ENCODE data around the gene ICAM2. TPM values are rescaled to one million over a fixed set of nuclear protein-coding genes. Genes with fewer than 3 reads are reported as not detected.

The ICAM2 gene
- total RNA-seq, 1 experiment from 2014 or later: 2.0 TPM

- CTCF ChIA-PET: interaction anchor here (1.0 kb wide), 1 partner anchor 10 kb away, joined by 3 read pairs; no protein-coding TSS in a partner anchor
- no peaks in the 10 kb centered on the region for H3K27me3 ChIP-seq (replicated peaks; ENCODE audit: control insufficient read depth, insufficient read depth, low read length)
- H3K4me1 ChIP-seq: peaks cover 7% of the 10 kb centered on the region; the same call in 1 of the 2 replicates
- Mint-ChIP-seq H3K27me3 (ENCODE audit: insufficient read depth, unreplicated experiment) (no peaks in the 10 kb centered on the region), H3K4me1 (ENCODE audit: low read depth, unreplicated experiment) (no peaks in the 10 kb centered on the region), H3K9me3 (ENCODE audit: unreplicated experiment) (no peaks in the 10 kb centered on the region), H3K4me3 (ENCODE audit: unreplicated experiment) (no peak overlapping the region), H3K27ac (ENCODE audit: unreplicated experiment) (no peak overlapping the region), H3K36me3 (ENCODE audit: insufficient read depth, unreplicated experiment) (peaks cover 25% of the 10 kb centered on the region)
- DNase-seq: no peak
- H3K4me3 ChIP-seq (ENCODE audit: low read depth, low read length): no peak overlapping the region
- H3K36me3 ChIP-seq (ENCODE audit: control insufficient read depth, insufficient read depth, low read length): no peaks in the 10 kb centered on the region; the same call in 1 of the 2 replicates
- BruUV-seq (replicated peaks): no TSS peak
- intact Hi-C loops (cut with micrococcal nuclease; ENCODE audit: unreplicated experiment): no loop called here
- no peaks in the 10 kb centered on the region for H3K9me3 ChIP-seq
- TF ChIP-seq CTCF (IDR thresholded peaks at IDR 0.05; ENCODE audit: insufficient read depth in 1 of 2, low read depth in 1 of 2, low read length in 1 of 2, severe bottlenecking in 1 of 2, unreplicated experiment in 1 of 2): no peak
- POLR2A ChIA-PET: no interaction called here
Measured at GRCh38 chr17:64039106-64039400, 18.6 kb upstream of the ICAM2 start.

GRCh38 chr17:64038331-64039105 lies 18.1 kb upstream of the ICAM2 start:
- Histone ChIP-seq H3K4me1 (peaks cover 7% of the 10 kb centered on the region; the same call in 1 of the 2 replicates), H3K9me3 (no peaks in the 10 kb centered on the region), H3K36me3 (ENCODE audit: control insufficient read depth, insufficient read depth, low read length) (no peaks in the 10 kb centered on the region), H3K27me3 (replicated peaks; ENCODE audit: control insufficient read depth, insufficient read depth, low read length) (no peaks in the 10 kb centered on the region), H3K4me3 (ENCODE audit: low read depth, low read length) (no peak overlapping the region)
- no TSS peak for BruUV-seq (replicated peaks)
- no peaks in the 10 kb centered on the region for H3K9me3 Mint-ChIP-seq (ENCODE audit: unreplicated experiment)
- ChIA-PET POLR2A (no interaction called here), CTCF (interaction anchor here (1.0 kb wide), 1 partner anchor 10 kb away, joined by 3 read pairs; no protein-coding TSS in a partner anchor)
- peak overlapping the region; percentile 64 for H3K27ac Mint-ChIP-seq (ENCODE audit: unreplicated experiment)
- TF ChIP-seq CTCF (IDR thresholded peaks at IDR 0.05; ENCODE audit: insufficient read depth in 1 of 2, low read depth in 1 of 2, low read length in 1 of 2, severe bottlenecking in 1 of 2, unreplicated experiment in 1 of 2): no peak
- no peak overlapping the region for H3K4me3 Mint-ChIP-seq (ENCODE audit: unreplicated experiment)
- H3K27me3 Mint-ChIP-seq (ENCODE audit: insufficient read depth, unreplicated experiment): no peaks in the 10 kb centered on the region
- intact Hi-C loops (cut with micrococcal nuclease; ENCODE audit: unreplicated experiment): no loop called here
- H3K36me3 Mint-ChIP-seq (ENCODE audit: insufficient read depth, unreplicated experiment): peaks cover 19% of the 10 kb centered on the region
- DNase-seq: no peak
- no peaks in the 10 kb centered on the region for H3K4me1 Mint-ChIP-seq (ENCODE audit: low read depth, unreplicated experiment)

GRCh38 chr17:64037802-64038201 lies 17.4 kb upstream of the ICAM2 start:
- Mint-ChIP-seq H3K36me3 (ENCODE audit: insufficient read depth, unreplicated experiment) (peaks cover 16% of the 10 kb centered on the region), H3K27ac (ENCODE audit: unreplicated experiment) (peak overlapping the region; percentile 64), H3K9me3 (ENCODE audit: unreplicated experiment) (no peaks in the 10 kb centered on the region), H3K4me3 (ENCODE audit: unreplicated experiment) (no peak overlapping the region), H3K27me3 (ENCODE audit: insufficient read depth, unreplicated experiment) (no peaks in the 10 kb centered on the region), H3K4me1 (ENCODE audit: low read depth, unreplicated experiment) (no peaks in the 10 kb centered on the region)
- Histone ChIP-seq H3K27me3 (replicated peaks; ENCODE audit: control insufficient read depth, insufficient read depth, low read length) (no peaks in the 10 kb centered on the region), H3K9me3 (no peaks in the 10 kb centered on the region), H3K36me3 (ENCODE audit: control insufficient read depth, insufficient read depth, low read length) (no peaks in the 10 kb centered on the region), H3K4me3 (ENCODE audit: low read depth, low read length) (no peak overlapping the region), H3K4me1 (peaks cover 7% of the 10 kb centered on the region; the same call in 1 of the 2 replicates)
- POLR2A ChIA-PET: no interaction called here
- TF ChIP-seq CTCF (IDR thresholded peaks at IDR 0.05; ENCODE audit: insufficient read depth in 1 of 2, low read depth in 1 of 2, low read length in 1 of 2, severe bottlenecking in 1 of 2, unreplicated experiment in 1 of 2): no peak
- BruUV-seq (replicated peaks): no TSS peak
- DNase-seq: no peak
- intact Hi-C loops (cut with micrococcal nuclease; ENCODE audit: unreplicated experiment): no loop called here
- CTCF ChIA-PET: no interaction called here
